SHP77 treated with DMSO at 0.1 percent for 48 hours (cell line): ENCODE results near the gene ENG.
A peak's percentile ranks its signal among the peaks of the same experiment; 100 is the strongest.
"Not testable (repeated sequence)": the region's sequence is repeated elsewhere in the genome, so short reads cannot be mapped to it uniquely, and the experiment has no call there.

Experiments used
- DNase-seq: peaks from one replicate; lab custom pipeline; 2025; lab: John Stamatoyannopoulos, UW

ENG gene

DNA sequence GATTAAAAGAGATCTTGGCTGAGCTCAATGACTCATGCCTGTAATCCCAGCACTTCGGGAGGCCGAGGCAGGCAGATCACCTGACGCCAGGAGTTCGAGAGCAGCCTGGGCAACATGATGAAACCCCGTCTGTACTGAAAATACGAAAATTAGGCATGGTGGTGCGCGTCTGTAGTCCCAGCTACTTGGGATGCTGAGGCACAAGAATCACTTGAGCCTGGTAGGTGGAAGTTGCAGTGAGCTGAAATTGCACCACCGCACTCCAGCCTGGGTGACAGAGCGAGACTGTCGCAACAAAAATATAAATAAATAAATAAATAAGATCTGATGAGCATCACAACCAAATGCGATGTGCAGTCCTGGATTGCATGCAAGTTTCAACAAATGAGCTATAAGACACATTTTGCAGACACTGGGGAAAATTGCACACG, 8.7 kb upstream of the ENG start:
- no peak for DNase-seq

DNA sequence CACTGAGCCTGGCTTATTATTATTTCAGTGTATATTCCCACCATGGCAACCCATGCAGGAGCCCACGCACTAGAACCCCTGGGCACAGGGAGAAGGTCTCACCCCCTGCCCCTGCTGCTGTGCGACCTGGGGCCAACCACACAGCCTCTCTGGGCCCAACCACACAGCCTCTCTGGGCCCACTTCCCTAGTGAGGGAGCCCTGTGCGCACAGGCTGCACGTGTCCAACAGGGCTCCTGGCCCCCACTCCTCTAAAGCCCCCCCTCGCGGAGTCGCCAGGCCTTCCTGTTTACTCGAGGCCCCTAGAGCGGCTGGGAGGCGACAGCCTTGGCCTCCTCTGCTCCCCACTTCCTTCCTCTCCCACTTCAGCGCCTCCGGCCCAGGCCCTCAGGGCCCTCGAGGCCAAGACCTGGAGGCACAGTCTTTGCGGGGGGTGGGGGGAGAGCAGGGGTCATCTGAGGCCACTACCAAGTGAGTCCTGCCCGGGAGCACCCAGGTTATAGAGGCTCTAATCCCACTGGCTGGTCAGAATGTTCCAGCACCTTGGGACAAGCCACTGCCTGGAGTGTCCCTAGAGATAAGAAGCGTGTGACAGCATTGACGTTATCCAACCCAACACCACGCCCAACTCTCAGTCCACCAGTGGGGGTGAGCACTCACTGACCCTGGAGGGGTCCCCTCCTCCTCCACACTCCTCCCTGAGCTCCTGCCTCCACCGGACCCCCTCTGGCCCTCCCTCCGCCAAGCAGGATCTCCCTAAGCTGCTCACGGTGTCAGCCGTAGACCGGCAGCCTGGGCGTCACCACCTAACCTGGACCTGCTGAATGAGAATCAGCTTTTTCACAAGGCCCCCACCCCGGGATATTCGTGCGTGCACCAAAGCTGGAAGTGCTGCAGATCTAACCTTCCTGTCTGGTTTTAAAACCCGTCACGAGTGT, 7.9 kb upstream of the ENG start:
- DNase-seq, result no peak

DNA sequence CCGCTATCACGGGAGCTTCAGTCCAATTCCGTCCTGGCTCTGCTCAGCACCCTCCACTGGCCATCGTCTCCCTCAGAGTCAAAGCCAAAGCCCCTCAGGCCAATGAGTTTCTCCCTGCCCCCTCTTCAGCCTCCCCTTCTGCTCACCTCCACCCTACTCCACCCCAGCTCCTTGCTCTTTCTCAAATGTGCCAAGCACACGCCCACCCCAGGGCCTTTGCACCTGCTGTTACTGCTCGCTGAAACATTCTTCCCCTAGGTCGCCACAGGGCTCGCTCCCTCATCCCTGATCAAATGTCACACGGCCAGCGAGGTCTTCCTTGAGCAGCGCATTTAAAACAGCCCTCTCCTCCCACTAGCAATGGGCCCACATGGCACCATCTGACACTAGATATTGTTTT, 6.3 kb upstream of the ENG start:
- no peak for DNase-seq

DNA sequence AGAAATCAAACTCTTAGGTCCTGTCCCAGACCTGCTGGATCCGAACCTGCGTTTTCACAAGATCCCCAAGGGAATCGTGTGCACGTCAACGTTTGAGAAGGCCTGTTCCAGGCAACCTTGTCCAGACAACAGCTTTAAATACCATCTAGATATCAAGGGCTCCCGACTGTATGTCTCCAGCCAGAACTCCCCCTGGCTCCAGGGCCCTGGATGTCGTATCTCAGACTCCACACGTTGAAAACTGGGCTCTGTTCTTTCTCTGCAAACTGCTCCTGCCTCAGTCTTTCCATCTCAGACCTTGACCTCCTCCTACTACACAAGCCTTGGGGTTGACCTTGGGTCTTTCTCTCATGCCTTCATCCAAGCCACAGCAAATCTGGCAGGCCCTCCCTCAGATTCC, 5.8 kb upstream of the ENG start:
- DNase-seq, result no peak

DNA sequence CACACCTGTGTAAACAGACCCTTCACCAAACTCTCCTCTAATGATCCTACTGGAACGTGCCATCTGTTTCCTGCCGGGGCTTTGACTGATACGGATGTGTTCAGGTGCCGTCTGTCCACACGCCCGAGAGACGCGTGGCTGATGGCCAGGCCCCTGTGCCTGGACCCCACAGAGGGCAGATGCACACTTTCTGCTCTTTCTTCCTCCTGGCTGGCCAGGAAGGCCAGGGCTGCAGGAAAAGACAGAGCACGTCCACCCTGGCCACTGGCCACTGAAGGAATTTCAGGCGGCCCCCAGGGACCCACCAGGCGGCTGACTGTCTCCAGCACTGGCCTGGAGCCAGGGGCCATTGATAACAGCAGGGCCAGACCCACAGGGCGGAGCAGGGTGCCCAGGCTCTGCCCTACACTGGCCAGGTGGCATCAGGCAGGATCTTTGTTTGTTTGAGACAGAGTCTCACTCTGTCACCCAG, 3.6 kb upstream of the ENG start:
- DNase-seq, result peak; percentile 56

DNA sequence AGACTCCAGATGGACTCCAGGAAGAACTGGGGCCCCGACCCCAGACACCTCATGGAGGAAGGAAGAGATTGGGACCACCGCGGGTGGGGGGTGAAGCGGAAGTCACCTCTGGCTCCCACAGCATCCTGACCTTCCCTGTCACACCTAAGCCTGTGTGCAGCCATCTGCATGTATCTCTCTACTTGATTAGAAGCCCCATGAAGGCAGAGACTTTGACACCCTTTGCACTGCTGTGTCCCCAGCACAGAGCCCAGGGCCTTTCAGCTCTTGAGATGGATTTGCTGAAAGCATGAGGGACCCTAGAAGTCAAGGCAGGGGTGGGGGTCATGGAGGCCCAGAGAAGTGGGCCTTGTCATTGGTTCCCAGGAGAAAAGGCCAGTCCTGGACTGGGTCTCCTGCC, 2.8 kb upstream of the ENG start:
- DNase-seq, result no peak

DNA sequence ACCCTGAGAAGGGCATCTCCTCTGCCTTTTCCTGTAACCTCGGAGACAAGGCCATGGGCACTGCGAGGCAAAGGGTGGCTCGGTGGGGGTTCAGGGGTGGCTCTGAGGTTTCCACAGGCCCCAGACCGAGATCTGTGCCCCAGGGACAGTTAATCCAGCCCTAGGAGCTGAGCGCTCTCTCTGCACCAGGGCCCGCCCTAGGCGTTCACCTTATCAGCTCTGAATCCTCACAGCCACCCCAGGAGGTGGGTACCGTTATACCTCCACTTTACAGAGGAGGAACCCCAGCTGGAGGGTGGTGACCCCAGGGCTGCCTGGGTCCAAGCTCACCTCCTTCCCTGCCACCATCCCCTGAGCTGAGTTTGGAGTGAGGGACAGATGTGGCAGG, 2.3 kb upstream of the ENG start:
- no peak for DNase-seq

DNA sequence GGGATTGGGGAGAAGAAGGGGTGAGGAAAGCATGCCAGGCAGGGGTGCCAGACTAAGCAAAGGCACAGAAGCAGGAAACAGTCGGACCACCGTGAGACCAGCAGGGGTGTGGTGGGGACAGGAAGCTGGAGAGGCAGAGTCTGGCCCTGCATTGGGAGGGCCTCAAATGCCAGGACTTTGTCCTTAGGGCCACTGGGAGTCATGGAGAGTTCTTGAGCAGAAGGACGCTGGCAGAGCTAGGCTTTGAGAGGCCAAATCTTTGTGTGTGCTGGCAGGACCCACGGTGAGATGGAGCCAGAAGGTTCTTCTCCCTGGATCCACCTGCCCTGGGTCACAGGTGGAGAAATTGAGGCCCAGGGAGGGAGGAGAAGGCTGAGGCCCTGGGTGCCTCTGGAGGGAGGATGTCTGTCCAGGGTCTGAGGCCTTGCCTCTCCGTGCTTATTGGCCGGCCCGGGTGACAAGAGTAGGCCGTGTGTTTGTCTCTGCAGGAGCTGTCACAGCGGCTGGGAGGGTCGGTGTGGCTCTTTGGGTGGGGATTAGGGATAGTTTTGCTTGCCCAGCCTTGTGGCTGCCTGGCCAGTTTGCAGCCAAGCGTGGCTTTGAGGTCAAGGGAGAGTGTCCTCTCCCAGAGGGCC, 1.8 kb upstream of the ENG start:
- no peak for DNase-seq

DNA sequence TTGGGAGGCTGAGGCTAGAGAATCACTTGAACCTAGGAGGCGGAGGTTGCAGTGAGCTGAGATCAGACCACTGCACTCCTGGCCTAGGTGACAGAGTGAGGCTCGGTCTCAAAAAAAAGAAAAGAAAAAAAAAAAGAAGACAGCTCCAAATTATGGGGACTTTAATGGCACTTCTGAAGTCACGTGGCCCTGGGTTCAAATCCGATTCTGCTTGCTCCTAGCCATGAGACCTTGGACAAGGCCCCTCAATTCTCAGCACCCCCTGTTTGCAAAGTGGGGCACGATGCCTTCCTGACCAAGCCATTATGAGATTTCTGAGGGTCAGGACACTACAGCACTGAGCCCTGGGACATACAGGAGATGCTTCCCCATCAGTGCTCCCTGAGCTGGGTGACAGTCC, 1.1 kb upstream of the ENG start:
- DNase-seq, result no peak

DNA sequence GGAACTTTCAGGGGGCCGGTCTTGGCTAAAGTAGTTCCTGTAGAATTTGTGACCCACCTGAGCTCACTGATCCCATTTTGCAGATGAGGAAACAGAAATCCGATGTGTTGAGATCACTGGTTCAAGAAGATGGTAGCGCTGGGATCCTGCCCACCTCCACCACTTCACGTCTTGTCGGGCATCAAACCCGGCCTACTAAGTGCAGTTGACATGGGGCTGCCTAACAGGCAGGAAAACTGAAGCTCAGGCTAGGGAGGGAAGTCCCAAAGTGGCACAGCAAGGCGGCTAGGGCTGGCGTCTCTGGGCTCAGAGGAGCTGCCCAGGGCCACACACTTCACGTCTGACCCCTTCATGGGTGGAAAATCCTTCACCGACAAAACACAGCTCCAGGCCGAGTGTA, 502 bp upstream of the ENG start:
- DNase-seq, result no peak

DNA sequence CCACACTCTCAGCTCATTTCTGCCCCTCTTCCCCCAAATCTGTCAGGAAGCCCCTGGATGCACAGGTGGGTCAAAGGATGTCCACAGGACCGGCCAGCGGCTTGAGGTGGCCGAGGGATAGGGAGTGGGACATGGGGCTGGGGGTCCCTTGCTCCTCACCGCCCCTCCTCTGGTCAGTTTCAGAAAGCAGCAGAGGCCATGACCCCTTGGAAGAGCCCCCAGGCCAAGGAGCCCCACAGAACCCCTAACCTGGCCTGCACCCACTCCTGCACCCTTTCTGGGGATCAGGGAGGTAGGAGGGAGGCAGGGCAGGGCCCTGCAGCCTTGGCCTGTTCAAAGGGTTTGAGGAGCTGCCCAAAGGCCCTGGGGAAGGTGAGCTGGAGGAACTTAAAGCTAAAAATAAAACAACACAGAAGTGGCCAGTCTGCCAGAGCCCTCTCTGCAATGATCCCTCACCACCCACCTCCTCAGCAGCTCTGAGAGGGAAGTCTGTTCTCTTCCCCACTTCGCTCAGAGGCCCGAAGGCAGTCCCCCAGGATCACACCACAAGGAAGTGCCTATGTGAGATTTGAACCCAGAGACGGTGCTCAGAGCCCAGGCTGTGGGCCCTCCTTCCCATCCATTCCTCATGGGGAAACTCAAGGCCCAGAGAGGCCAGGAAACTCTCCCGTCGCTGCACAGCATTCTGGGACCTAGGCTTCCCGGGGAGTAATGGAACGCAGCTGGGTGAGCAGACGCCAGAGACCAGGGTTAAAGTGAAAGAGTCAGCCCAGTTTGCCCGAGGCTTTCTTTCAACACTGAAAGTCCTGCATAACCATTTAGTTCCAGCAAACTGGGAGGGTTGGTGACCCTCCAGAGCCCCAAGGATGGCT, 910 bp downstream of the ENG start:
- DNase-seq, result no peak

DNA sequence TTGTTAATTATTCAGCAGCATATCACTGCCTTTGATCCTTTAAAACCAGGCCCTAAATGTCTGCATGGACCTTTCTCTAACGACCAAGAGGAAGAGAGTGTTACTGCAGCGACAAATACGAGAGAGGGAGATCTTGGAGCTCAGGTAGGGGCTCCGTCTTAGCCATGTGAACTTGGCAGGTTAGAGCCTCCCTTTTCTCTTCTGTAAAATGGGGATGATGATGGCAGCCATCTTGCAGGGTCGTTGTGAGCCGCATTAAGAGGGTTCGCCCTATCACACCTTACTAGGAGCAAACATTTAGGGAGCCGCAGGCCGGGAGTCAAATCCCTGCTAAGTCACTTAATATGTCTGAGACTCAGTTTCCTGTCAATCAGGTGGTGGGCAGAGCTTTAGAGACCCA, 1.6 kb downstream of the ENG start:
- DNase-seq, result no peak

DNA sequence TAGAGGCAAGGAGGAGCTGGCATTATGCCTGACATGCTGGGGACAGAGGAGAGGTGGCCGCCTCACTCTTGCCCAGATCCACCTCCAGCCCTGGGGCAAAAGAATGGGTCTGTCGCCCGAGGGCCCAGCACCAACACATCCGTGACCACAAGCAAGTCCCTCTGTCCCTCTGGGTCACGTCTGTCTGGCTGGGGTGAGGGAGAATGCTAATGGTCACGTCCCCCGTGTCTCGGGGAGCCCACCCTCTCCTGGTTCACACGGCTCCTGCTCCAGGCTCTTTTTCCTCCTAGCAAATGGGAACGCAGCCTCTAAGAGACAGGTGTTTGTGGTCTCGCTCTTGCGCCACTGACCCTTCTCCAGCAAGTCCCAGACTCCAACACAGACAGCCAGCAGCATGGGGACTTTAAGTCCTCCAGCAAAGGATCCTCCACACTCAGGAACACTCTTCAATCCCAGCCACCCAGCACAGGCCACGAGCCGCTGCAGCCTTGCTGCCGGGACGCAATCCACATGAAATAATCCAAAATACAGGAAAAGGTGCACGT, 4.1 kb downstream of the ENG start:
- no peak for DNase-seq

DNA sequence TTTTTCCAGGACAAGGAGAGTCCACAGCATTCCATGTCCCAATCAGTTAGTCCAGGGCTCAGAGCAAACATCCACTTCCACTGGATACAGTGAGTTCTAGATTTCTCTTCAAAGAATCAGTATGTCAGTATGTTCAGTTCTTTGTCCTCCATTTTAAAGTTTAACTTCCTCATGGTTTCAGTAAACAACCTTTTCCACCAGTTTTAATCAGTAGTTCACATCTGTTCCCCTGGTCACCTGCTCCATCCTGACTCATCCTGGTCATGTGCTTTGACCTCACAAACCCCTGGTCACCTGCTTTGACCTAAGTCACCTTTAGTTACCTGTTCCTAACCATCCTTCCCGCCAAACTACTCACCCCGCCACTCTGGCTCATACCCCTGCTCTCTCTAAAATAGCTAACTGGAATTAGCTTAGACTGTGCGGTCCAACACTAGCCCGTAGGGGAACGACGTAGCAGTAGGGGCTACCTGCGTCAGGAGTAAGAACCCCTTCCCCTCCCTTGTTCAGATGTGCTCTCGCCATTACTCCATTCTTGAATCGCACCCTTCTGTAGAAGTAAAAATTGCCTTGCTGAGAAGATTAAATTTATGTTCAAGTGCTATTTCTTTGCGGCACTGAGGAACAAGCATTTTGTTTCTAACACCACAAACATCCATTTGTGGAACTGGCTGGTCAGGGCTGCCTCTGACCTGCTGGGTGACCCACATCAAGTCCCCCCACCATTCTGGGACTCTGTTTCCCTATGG, 5.5 kb downstream of the ENG start:
- DNase-seq, result no peak

DNA sequence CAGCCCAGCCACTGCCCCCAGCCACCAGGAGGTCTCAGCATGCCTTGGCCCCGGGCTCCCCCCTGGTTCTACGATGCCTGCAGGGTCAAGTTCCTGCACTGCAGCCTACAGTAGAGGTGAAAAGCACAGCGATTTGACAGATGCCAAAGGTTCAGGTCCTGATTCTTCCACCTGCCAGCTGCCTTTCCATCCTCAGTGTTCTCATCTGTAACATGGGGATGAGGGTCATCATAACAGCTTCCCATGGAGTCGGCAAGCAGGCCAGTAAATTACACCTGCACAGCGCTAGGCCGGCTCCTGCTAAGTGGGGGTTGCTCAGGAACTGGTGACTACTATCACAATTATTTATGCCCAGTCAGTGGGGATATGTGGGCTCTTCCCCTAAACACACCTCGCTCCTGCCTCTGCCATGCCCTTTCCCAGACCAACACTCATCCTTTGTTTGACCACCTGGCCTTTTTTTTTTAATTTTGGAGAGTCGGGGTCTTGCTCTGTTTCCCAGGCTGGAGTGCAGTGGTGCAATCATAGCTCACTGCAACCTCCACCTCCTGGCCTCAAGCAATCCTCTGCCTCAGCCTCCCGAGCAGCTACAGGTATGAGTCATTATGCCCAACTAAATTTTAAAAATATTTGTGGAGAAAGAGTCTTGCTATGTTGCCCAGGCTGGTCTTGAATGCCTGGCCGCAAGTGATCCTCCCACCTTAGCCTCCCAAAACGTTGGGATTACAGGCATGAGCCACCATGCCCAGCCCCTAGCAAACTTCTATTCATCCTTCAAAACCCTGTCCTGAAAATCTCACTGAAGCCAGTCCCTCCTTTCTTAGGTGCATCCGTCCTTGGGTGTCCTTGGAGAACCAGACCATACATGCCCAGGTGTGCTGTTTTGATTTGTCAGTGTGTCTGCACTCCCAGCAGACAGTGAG, 6.4 kb downstream of the ENG start:
- no peak for DNase-seq

DNA sequence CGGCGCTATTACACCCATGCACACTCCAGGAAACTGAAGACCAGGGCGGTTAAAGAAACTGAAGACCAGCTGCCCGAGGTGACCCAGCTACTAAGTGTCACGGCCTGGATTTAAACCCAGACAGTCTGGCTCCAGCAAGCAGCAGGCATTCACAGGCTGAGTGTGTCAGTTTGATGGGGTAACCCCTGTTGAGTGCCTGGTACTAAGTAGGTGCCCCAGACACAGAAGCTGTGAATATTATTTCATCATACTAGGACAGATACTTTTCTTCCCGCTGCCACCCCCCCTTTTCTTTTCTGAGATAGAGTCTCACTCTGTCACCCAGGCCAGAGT, 7.3 kb downstream of the ENG start:
- DNase-seq, result no peak

DNA sequence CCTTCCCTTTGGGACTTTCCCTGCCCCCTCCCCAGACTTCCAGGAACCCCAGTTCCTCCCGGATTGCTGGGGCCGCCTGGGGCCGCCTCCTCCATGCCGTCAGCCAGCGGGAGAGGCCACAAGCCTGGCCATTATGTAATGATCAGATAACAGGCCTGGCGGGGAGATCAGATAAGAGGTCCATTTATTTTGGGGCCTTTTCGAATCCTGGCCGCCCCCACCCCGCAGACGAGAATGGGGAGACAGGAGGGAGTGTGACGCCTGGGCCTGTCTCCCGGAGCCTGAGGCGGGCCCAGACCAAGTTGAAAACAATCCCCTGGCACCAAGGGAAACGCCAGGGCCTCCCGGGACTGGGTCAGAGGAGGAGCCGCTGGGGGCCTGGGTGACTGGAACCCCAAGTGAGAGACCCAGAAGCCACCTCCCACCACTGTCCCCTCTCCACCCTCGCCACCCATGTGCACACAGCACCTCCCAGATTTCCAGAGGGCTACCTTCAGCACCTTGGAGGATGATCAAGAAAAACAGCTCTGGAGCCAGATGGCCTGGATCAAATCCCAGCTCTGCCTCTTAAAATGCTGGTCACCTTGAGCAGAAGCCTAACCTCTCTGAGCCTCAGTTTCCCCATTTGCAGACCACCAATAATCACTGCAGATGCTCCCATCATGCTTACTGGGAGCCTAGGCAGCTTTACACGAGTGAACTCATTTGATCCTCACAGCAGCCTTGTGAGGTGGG, 7.8 kb downstream of the ENG start:
- DNase-seq, result no peak

DNA sequence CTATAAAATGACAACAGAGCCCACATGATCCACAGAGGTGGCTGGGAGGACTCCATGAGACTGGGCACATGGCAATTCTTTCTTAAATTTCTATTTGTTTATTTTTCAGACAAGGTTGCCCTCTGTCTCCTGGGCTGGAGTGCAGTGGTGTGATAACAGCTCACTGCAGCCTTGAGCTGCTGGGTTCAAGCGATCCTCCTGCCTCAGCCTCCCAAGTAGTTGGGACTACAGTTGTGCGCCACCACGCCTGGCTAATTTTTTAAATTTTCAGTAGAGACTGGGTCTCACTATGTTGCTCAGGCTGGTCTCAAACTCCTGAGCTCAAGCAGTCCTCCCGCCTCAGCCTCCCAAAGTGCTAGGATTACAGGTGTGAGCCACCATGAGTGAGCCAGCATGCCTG, 8.8 kb downstream of the ENG start:
- DNase-seq, result not testable (repeated sequence)

DNA sequence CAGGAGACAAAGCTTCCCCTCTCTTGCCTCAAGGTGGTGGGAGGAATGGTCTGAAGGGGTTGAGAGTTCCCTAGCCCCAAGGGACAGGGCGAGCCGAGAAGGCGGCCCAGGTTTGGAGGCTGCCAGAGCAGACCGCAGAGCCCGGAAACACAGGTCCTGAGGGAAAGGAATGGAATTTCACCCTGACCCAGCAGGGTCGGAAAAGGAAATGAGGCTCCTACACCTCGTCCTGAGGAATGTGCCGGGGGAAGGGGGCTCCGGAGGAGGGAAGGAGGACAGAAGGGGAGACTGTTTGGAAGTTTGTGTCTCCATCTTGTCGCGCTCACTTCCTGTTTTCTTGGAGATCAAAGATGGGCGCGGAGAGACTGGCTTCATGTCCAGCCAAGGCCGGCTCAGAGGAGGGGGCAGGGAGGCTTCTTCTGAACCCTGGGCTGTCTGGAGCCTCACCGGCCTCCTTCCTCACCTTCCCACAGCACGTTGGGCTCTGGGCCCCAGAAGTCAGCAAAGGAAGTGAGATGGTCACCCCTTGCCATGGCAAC, 9.6 kb downstream of the ENG start:
- no peak for DNase-seq
